Karpas-422 (cell line): ENCODE results near the gene EIF4ENIF1. TPM values are rescaled to one million over a fixed set of nuclear protein-coding genes. Genes with fewer than 3 reads are reported as not detected.

Source experiments
- DNase-seq: peaks from one replicate; pipeline ENCODE4 v3.0.0-alpha.2; 2015
- H2AFZ ChIP-seq: fragments of 200-600 bp; sonication (generic); 2 replicates; pipeline ENCODE4 v1.6.1; 2014; ENCODE audit warnings: antibody characterized with exemption, low read length, mixed read lengths
- H3K27ac ChIP-seq: fragments of 200-600 bp; sonication (generic); 2 replicates; pipeline ENCODE4 v1.5.1; 2014; ENCODE audit warnings: mild to moderate bottlenecking, low read length, moderate library complexity
- H3K27me3 ChIP-seq: fragments of 200-600 bp; sonication (generic); 2 replicates; pipeline ENCODE4 v1.6.1; 2014; ENCODE audit warnings: low read length, mixed read lengths
- H3K36me3 ChIP-seq: fragments of 200-600 bp; sonication (generic); 2 replicates; pipeline ENCODE4 v1.6.1; 2014; ENCODE audit warnings: low read length, mixed read lengths; ENCODE audit not compliant: insufficient read depth
- H3K4me1 ChIP-seq: fragments of 200-600 bp; sonication (generic); 2 replicates; pipeline ENCODE4 v1.6.1; 2014; ENCODE audit warnings: mild to moderate bottlenecking, low read length, mixed read lengths
- H3K4me2 ChIP-seq: fragments of 200-600 bp; sonication (generic); 2 replicates; pipeline ENCODE4 v1.6.1; 2014; ENCODE audit warnings: low read length, low read depth, mild to moderate bottlenecking; ENCODE audit not compliant: poor library complexity, severe bottlenecking
- H3K4me3 ChIP-seq: fragments of 200-600 bp; sonication (generic); 2 replicates; pipeline ENCODE4 v1.5.1; 2014; ENCODE audit warnings: mild to moderate bottlenecking, antibody characterized with exemption, low read length, mixed read lengths
- H3K79me2 ChIP-seq: fragments of 200-600 bp; sonication (generic); 2 replicates; pipeline ENCODE4 v1.6.1; 2014; ENCODE audit warnings: mild to moderate bottlenecking, low read length, mixed read lengths
- H3K9ac ChIP-seq: fragments of 200-600 bp; sonication (generic); 2 replicates; pipeline ENCODE4 v1.6.0; 2014; ENCODE audit warnings: low read length
- H3K9me2 ChIP-seq: fragments of 200-600 bp; sonication (generic), shearing (Covaris generic); replicated peaks from 2 replicates; pipeline ENCODE4 v1.6.0; 2014; ENCODE audit warnings: mild to moderate bottlenecking, low read length, moderate library complexity; ENCODE audit not compliant: insufficient read depth
- H3K9me3 ChIP-seq: fragments of 300-700, 200-600 bp; sonication (generic); 2 replicates; pipeline ENCODE4 v1.6.1; 2014; ENCODE audit warnings: low read length, mixed read lengths
- H4K20me1 ChIP-seq: fragments of 200-600 bp; sonication (generic); 2 replicates; pipeline ENCODE4 v1.6.1; 2014; ENCODE audit warnings: mild to moderate bottlenecking, antibody characterized with exemption, low read length, low read depth; ENCODE audit not compliant: insufficient read depth
- total RNA-seq: library from RNA; depleted of rRNA; stranded (reverse); fragments of >200 nt; shearing (Covaris generic); gene quantifications from 2 replicates; pipeline ENCODE4 v1.2.3, GENCODE V29; 2014; ENCODE audit warnings: low replicate concordance

Gene EIF4ENIF1
- total RNA-seq, 1 experiment from 2014 or later: 25.4 TPM

DNA sequence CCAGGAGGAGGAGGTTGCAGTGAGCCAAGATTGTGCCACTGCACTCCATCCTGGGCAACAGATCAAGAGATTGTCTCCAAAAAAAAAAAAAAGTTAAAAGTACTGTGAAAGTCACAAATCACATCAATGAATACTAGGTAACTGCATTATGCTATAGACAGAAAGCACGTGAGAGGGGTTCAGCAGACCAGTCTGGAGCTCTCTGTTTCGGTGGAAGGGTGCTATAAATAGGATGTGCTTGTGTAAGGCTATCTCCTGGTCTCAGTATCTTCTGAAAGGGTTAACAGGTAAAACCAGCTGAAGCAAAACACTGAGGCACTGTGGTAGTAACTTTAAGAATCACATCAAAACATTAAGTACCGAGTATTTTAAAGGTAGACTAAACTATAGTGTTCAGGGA, 43.4 kb downstream of the EIF4ENIF1 start:
- Histone ChIP-seq H3K27me3 (no peaks in the 10 kb centered on the region), H4K20me1 (no peaks in the 10 kb centered on the region), H3K9ac (no peak overlapping the region), H2AFZ (no peak overlapping the region), H3K27ac (no peak overlapping the region), H3K4me3 (no peak overlapping the region), H3K79me2 (no peaks in the 10 kb centered on the region), H3K4me2 (no peak overlapping the region), H3K4me1 (peaks cover 15% of the 10 kb centered on the region), H3K36me3 (peaks cover 21% of the 10 kb centered on the region), H3K9me2 (no peaks in the 10 kb centered on the region), H3K9me3 (no peaks in the 10 kb centered on the region)
- no peak for DNase-seq

DNA sequence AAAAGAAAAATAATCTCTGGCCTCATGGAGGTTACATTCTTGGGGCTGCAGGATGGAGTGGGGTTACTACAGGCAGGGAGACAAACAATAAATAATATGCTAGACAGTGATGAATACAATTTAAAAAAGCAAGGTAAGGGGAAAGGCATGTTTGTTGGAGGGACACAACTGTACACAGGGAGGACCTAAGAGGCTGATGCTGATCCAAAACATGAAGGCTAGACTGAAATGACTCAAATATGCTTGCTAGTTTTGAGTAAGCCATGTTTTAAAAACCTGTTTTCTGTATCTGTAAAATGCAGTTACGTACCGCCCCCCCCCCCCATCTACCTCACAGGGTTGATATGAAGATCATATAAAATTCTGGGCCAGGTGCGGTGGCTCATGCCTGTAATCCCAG, 44.0 kb downstream of the EIF4ENIF1 start:
- H3K36me3 ChIP-seq: peaks cover 23% of the 10 kb centered on the region
- no peak overlapping the region for H3K9ac ChIP-seq
- no peak overlapping the region for H3K27ac ChIP-seq
- no peak overlapping the region for H2AFZ ChIP-seq
- no peak overlapping the region for H3K4me3 ChIP-seq
- H3K4me1 ChIP-seq: peaks cover 15% of the 10 kb centered on the region
- H3K9me3 ChIP-seq: no peaks in the 10 kb centered on the region
- no peaks in the 10 kb centered on the region for H3K79me2 ChIP-seq
- H3K9me2 ChIP-seq: no peaks in the 10 kb centered on the region
- no peak for DNase-seq
- no peaks in the 10 kb centered on the region for H3K27me3 ChIP-seq
- H3K4me2 ChIP-seq: no peak overlapping the region
- no peaks in the 10 kb centered on the region for H4K20me1 ChIP-seq

DNA sequence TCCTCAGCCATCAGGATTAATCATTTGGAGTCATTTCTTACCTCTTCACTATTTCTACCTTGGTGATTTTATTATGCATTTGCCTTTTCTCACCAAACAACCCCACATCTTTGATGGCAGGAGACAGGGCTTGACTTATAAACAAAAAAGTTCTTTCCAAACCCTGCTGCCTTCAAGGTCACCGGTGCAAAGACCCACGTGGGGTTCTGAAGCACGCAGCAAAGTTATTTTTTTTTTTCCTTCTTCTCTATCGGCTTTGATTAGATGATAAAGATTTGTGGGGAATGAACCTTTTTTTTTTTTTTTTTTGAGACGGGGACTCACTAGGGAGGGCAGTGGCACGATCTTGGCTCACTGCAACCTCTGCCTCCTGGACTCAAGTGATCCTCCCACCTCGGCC, 46.1 kb downstream of the EIF4ENIF1 start:
- no peak overlapping the region for H3K4me2 ChIP-seq
- H3K27me3 ChIP-seq: no peaks in the 10 kb centered on the region
- no peaks in the 10 kb centered on the region for H4K20me1 ChIP-seq
- no peaks in the 10 kb centered on the region for H3K4me1 ChIP-seq
- no peak overlapping the region for H3K27ac ChIP-seq
- H3K36me3 ChIP-seq: peaks cover 37% of the 10 kb centered on the region
- no peak overlapping the region for H3K9ac ChIP-seq
- H3K9me2 ChIP-seq: no peaks in the 10 kb centered on the region
- no peaks in the 10 kb centered on the region for H3K79me2 ChIP-seq
- H2AFZ ChIP-seq: no peak overlapping the region
- H3K9me3 ChIP-seq: no peaks in the 10 kb centered on the region
- DNase-seq: no peak
- H3K4me3 ChIP-seq: no peak overlapping the region

DNA sequence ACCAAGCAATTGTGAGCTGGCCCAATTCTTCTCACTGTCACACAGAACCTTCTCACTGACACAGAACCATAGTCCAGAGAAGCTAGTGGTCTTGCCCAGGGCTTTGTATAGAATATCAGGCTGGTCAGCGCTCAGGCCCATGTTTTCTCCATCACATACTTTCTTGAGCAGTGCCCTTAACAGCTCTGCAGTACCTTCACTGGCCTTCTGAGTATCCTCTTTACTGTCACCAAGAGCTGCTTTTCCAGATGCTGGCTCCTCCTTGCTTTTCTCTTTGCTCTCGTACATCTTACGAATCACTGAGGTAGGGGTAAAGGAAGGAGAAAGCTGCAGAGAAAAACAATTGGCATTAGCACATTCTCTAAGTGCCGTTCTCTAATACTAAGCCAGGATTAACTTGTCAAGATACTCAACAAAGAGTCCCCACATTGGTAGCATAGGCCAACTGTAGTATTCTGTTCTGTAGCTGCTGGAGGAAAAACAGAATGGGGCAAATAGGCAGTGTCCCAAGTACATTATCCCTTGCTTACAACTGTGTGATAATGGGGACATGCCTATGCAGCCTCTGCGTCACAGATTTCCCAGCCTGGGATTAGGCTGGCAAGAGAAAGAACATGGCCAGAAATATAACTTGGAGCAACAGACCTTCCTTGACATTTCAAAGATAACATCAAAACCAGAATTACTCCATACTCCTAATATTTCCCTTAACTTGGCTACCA, 46.7 kb downstream of the EIF4ENIF1 start:
- no peaks in the 10 kb centered on the region for H3K27me3 ChIP-seq
- no peaks in the 10 kb centered on the region for H3K79me2 ChIP-seq
- peaks cover 39% of the 10 kb centered on the region for H3K36me3 ChIP-seq
- H3K27ac ChIP-seq: no peak overlapping the region
- H3K9me2 ChIP-seq: no peaks in the 10 kb centered on the region
- H3K9ac ChIP-seq: no peak overlapping the region
- no peaks in the 10 kb centered on the region for H3K9me3 ChIP-seq
- H4K20me1 ChIP-seq: no peaks in the 10 kb centered on the region
- no peak overlapping the region for H3K4me2 ChIP-seq
- no peaks in the 10 kb centered on the region for H3K4me1 ChIP-seq
- no peak overlapping the region for H2AFZ ChIP-seq
- no peak for DNase-seq
- no peak overlapping the region for H3K4me3 ChIP-seq

DNA sequence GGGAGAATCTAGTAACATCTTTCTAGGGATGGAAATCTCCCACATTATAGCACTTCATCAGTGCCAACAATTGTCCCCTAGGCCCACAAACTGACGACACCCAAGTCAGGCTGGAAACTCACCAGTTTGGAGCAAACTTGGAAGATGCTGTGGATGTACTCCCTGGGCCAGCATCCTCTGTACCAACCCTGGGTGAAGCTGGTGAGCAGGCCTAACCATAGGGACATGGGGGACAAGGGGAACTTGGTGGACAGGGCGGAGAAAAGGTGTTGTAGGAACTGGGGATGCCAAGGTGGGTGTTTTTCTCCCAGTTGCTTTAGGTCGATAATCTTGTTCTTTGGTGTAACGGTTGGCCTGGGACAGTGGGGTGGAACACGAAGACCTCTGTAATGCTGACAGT, 48.0 kb downstream of the EIF4ENIF1 start:
- Histone ChIP-seq H2AFZ (no peak overlapping the region), H3K4me2 (no peak overlapping the region), H3K9ac (no peak overlapping the region), H3K4me1 (no peaks in the 10 kb centered on the region), H3K27ac (no peak overlapping the region), H3K79me2 (no peaks in the 10 kb centered on the region), H3K9me3 (no peaks in the 10 kb centered on the region), H3K9me2 (no peaks in the 10 kb centered on the region), H3K4me3 (no peak overlapping the region), H4K20me1 (no peaks in the 10 kb centered on the region), H3K27me3 (no peaks in the 10 kb centered on the region), H3K36me3 (peaks cover 50% of the 10 kb centered on the region)
- no peak for DNase-seq

DNA sequence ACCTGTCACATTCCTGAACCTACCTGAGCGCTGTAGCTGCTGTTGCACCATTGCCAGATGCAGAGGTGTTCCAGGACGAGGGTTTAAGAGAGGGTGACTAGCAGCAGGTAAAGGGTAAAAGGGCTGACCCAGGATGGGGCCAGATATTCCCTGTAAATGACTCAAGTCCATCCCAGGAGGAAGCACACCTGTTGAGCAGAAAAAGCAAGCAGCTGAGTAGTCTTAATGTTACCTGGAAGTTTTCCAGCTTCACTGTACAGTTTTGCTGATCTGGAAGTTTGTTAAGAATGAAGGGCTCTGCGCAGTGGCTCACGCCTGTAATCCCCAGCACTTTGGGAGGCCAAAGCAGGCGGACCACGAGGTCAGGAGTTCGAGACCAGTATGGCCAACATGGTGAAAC, 49.0 kb downstream of the EIF4ENIF1 start:
- H3K9ac ChIP-seq: no peak overlapping the region
- H3K36me3 ChIP-seq: peaks cover 58% of the 10 kb centered on the region
- H3K9me2 ChIP-seq: no peaks in the 10 kb centered on the region
- H3K4me2 ChIP-seq: no peak overlapping the region
- H3K9me3 ChIP-seq: no peaks in the 10 kb centered on the region
- no peaks in the 10 kb centered on the region for H4K20me1 ChIP-seq
- H3K4me3 ChIP-seq: no peak overlapping the region
- H3K27me3 ChIP-seq: no peaks in the 10 kb centered on the region
- no peak overlapping the region for H2AFZ ChIP-seq
- no peak overlapping the region for H3K27ac ChIP-seq
- H3K4me1 ChIP-seq: no peaks in the 10 kb centered on the region
- no peaks in the 10 kb centered on the region for H3K79me2 ChIP-seq
- DNase-seq: no peak

DNA sequence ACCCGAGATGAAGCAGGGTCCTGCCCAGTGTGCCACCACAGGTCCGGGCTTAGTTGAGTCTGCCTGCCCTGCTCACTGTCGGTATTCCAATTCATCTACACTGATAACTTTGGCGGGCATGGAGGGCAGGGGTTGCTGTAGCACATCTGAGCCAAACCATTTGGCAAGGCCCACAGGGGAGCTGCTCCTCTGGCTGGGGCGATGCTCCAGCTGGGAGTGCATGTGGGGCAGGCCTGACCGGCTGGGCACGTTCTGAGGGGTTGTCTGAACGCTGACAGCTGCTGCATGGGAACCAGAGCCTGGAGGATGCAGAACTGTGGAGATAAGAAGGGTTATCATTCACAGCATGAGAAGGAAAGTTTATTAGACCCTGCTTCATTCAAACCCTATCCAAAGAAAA, 49.8 kb downstream of the EIF4ENIF1 start:
- H3K9ac ChIP-seq: no peak overlapping the region
- H3K4me2 ChIP-seq: no peak overlapping the region

DNA sequence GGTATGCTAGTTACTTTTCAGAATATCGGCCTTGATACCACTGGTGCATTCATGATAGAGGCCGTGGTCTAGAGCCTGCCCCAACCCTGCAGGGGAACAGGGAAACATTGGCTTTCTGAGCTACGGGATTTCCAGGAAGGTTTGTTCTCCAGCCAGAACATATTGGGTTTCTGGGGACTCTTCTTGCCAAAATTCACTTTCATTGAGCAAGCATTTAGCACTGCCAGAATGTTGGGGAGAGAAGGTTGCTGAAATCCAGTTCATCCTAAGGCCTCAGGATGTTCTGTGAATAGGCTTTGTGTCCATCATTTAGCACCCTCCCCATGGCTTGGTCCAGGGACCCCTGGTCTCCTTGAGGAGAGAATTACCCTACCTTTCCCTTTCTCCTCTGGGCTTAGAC, 53.5 kb downstream of the EIF4ENIF1 start:
- Histone ChIP-seq H4K20me1 (no peaks in the 10 kb centered on the region; the same call in 1 of the 2 replicates), H3K27ac (no peak overlapping the region), H3K36me3 (peaks cover 61% of the 10 kb centered on the region), H3K9ac (no peak overlapping the region), H3K9me3 (no peaks in the 10 kb centered on the region), H3K4me3 (no peak overlapping the region), H3K9me2 (no peaks in the 10 kb centered on the region), H2AFZ (no peak overlapping the region), H3K79me2 (no peaks in the 10 kb centered on the region), H3K4me2 (no peak overlapping the region), H3K4me1 (no peaks in the 10 kb centered on the region), H3K27me3 (no peaks in the 10 kb centered on the region)
- no peak for DNase-seq

More for the DNA sequence above, 49.8 kb downstream of the EIF4ENIF1 start:
- Histone ChIP-seq H3K9me2 (no peaks in the 10 kb centered on the region), H4K20me1 (no peaks in the 10 kb centered on the region), H3K9me3 (no peaks in the 10 kb centered on the region), H2AFZ (no peak overlapping the region), H3K4me3 (no peak overlapping the region), H3K4me1 (no peaks in the 10 kb centered on the region), H3K36me3 (peaks cover 60% of the 10 kb centered on the region), H3K79me2 (no peaks in the 10 kb centered on the region), H3K27ac (no peak overlapping the region), H3K27me3 (no peaks in the 10 kb centered on the region)
- DNase-seq: no peak
